Measurements from ENCODE around the gene SERTAD3.

Gene SERTAD3

DNA sequence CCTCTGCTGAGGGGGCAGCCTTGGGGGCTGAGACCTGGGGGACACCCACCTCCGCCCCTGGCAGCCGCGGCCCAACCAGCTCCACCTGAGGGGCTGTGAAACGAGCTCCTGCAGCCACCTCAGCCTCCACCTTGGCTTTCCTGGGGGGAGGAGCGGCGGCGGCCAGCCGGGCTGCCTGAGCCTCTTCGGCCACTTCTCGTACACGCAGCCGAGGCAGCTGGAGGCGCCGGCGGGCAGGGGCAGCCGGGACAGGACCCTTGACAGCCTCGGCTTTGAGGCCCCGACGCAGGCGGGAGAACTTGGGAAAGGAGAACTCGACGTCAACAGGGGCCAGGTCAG lies 46.6 kb downstream of the SERTAD3 start:
- Histone ChIP-seq H3F3A (ENCODE audit: control insufficient read depth, insufficient read depth) (no peaks in the 10 kb centered on the region), H3K27me3 (ENCODE audit: control insufficient read depth, low read length) (no peaks in the 10 kb centered on the region), H3K79me2 (ENCODE audit: control insufficient read depth, low read length) (no peaks in the 10 kb centered on the region), H3K27ac (ENCODE audit: low read depth, low read length) (no peak overlapping the region), H4K20me1 (ENCODE audit: control insufficient read depth, insufficient read depth, low read depth, low read length) (no peaks in the 10 kb centered on the region), H3K4me2 (ENCODE audit: low read length) (no peak overlapping the region), H3K36me3 (ENCODE audit: control insufficient read depth, low read length) (no peaks in the 10 kb centered on the region), H3K9me3 (ENCODE audit: control insufficient read depth, insufficient read depth, low read length) (no peaks in the 10 kb centered on the region), H3K4me1 (ENCODE audit: control insufficient read depth, low read length) (no peaks in the 10 kb centered on the region), H3K9me2 (replicated peaks; ENCODE audit: control insufficient read depth, low read length) (no peaks in the 10 kb centered on the region), H3K4me3 (ENCODE audit: low read length) (no peak overlapping the region)
- TF ChIP-seq, protein P1, sequence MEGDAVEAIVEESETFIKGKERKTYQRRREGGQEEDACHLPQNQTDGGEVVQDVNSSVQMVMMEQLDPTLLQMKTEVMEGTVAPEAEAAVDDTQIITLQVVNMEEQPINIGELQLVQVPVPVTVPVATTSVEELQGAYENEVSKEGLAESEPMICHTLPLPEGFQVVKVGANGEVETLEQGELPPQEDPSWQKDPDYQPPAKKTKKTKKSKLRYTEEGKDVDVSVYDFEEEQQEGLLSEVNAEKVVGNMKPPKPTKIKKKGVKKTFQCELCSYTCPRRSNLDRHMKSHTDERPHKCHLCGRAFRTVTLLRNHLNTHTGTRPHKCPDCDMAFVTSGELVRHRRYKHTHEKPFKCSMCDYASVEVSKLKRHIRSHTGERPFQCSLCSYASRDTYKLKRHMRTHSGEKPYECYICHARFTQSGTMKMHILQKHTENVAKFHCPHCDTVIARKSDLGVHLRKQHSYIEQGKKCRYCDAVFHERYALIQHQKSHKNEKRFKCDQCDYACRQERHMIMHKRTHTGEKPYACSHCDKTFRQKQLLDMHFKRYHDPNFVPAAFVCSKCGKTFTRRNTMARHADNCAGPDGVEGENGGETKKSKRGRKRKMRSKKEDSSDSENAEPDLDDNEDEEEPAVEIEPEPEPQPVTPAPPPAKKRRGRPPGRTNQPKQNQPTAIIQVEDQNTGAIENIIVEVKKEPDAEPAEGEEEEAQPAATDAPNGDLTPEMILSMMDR (IDR thresholded peaks at IDR 0.05; ENCODE audit: low read depth, low read length, poor library complexity, severe bottlenecking): no peak
- no peak for TF ChIP-seq EZH2phosphoT487 (IDR thresholded peaks at IDR 0.05; ENCODE audit: borderline replicate concordance, low read length)

DNA sequence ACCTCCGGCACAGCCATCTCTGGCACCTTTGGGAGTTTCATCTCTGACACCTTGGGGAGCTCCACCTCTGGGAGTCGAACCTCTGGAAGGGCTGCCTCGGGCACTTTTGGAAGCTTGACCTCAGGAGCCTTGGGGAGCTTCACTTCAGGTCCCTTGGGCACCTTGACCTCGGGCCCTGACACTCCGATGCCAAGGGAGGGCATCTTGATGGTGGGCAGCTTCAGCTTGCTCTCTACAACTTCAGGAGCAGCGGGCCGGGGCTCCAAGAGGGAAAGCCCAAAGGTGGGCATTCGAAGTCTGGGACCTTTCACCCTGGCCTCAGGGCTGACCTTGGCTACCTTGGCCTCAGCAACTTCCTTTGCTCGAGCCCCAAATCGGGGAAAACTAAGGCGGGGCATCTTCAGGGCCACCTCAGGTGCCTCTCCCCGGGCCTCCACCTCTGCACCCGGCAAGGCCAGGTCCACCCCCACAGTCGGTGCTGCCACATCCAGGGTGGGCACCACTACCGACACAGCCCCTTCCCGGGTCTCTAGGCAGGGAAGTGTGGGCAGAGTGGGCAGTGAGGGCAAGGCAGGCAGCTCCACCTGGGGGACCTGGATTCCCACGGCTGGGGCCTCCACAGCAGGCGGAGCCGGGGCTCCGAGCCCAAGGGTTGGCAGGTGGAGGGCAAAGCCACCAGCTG lies 47.1 kb downstream of the SERTAD3 start:
- no peaks in the 10 kb centered on the region for H3K9me2 ChIP-seq (replicated peaks; ENCODE audit: control insufficient read depth, low read length)

DNA sequence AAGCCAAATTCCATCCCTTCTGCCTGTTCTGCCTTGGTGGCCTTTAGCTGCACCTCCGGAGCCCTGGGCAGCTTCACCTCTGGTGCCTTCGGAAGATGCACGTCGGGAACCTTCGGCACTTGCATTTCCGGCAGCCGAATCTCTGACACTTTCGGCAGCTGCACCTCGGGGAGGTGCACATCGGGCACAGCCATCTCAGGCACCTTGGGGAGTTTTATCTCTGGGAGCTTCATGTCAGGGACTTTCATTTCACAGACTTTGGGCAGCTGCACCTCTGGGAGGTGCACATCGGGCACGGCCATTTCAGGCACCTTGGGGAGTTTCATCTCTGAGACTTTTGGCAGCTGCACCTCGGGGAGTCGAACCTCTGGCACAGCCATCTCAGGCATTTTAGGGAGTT lies 48.2 kb downstream of the SERTAD3 start:
- H3K4me2 ChIP-seq (ENCODE audit: low read length): no peak overlapping the region
- no peaks in the 10 kb centered on the region for H3K27me3 ChIP-seq (ENCODE audit: control insufficient read depth, low read length)
- no peaks in the 10 kb centered on the region for H3K4me1 ChIP-seq (ENCODE audit: control insufficient read depth, low read length)
- no peaks in the 10 kb centered on the region for H3K79me2 ChIP-seq (ENCODE audit: control insufficient read depth, low read length)
- H3K9me2 ChIP-seq (replicated peaks; ENCODE audit: control insufficient read depth, low read length): no peaks in the 10 kb centered on the region
- TF ChIP-seq, protein P1 (IDR thresholded peaks at IDR 0.05; ENCODE audit: low read depth, low read length, poor library complexity, severe bottlenecking): no peak
- no peak for TF ChIP-seq EZH2phosphoT487 (IDR thresholded peaks at IDR 0.05; ENCODE audit: borderline replicate concordance, low read length)
- no peaks in the 10 kb centered on the region for H3K9me3 ChIP-seq (ENCODE audit: control insufficient read depth, insufficient read depth, low read length)
- no peak overlapping the region for H3K27ac ChIP-seq (ENCODE audit: low read depth, low read length)
- H3K4me3 ChIP-seq (ENCODE audit: low read length): no peak overlapping the region
- no peaks in the 10 kb centered on the region for H3F3A ChIP-seq (ENCODE audit: control insufficient read depth, insufficient read depth)
- H4K20me1 ChIP-seq (ENCODE audit: control insufficient read depth, insufficient read depth, low read depth, low read length): no peaks in the 10 kb centered on the region
- no peaks in the 10 kb centered on the region for H3K36me3 ChIP-seq (ENCODE audit: control insufficient read depth, low read length)

More for the DNA sequence above, 47.1 kb downstream of the SERTAD3 start:
- Histone ChIP-seq H3K9me3 (ENCODE audit: control insufficient read depth, insufficient read depth, low read length) (no peaks in the 10 kb centered on the region), H3K27me3 (ENCODE audit: control insufficient read depth, low read length) (no peaks in the 10 kb centered on the region), H3K36me3 (ENCODE audit: control insufficient read depth, low read length) (no peaks in the 10 kb centered on the region), H3F3A (ENCODE audit: control insufficient read depth, insufficient read depth) (no peaks in the 10 kb centered on the region), H3K4me3 (ENCODE audit: low read length) (no peak overlapping the region), H3K79me2 (ENCODE audit: control insufficient read depth, low read length) (no peaks in the 10 kb centered on the region), H3K4me1 (ENCODE audit: control insufficient read depth, low read length) (no peaks in the 10 kb centered on the region), H3K27ac (ENCODE audit: low read depth, low read length) (no peak overlapping the region), H3K4me2 (ENCODE audit: low read length) (no peak overlapping the region), H4K20me1 (ENCODE audit: control insufficient read depth, insufficient read depth, low read depth, low read length) (no peaks in the 10 kb centered on the region)
- TF ChIP-seq EZH2phosphoT487 (IDR thresholded peaks at IDR 0.05; ENCODE audit: borderline replicate concordance, low read length): no peak
- TF ChIP-seq, protein P1 (IDR thresholded peaks at IDR 0.05; ENCODE audit: low read depth, low read length, poor library complexity, severe bottlenecking): no peak

All from DOHH2 (cell line).